UCSD-AML1 (cell line): ENCODE data around the gene TIGAR.

ENCODE experiments used
- DNase-seq: peaks from one replicate; lab custom pipeline; 2025; ENCODE audit not compliant: unreplicated experiment; lab: John Stamatoyannopoulos, UW

Gene TIGAR

DNA sequence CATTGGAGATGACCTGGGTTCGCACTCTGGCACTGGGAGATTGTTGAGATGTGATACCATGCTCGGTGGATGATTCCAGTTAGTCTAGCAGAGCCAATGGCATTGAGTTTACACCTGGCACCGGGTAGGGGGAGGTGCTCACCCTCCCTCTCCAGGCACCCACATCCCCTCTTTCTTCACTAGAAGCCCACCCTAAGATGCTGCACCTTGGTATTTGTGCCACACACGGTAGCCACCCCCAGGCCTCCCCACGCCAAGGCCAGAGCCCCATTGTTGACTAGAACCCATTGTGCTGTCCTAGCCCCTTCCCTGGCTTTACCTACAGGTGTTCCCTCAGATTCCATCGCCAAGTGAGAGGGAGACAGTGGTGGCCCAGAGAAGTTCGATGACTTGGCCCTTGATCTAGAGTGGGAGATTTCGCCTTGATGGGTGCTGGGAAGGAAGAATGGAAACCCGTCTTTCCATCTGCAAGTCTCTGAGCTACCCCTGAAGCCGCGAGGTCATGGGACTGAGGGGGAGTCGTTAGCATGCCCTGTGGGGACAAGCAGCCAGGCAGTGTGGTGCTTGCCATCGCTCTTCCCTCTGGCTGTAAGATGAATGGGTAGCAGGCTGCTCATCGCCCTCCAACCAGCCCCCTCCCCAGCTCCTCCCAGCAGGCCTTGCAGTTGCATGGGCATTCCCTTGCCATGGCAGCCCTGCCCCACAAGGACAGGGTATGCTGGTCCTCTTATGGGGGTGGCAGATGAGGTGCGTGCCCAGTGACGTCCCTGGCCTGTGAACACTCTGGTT lies 38.7 kb upstream of the TIGAR start:
- DNase-seq = no peak

DNA sequence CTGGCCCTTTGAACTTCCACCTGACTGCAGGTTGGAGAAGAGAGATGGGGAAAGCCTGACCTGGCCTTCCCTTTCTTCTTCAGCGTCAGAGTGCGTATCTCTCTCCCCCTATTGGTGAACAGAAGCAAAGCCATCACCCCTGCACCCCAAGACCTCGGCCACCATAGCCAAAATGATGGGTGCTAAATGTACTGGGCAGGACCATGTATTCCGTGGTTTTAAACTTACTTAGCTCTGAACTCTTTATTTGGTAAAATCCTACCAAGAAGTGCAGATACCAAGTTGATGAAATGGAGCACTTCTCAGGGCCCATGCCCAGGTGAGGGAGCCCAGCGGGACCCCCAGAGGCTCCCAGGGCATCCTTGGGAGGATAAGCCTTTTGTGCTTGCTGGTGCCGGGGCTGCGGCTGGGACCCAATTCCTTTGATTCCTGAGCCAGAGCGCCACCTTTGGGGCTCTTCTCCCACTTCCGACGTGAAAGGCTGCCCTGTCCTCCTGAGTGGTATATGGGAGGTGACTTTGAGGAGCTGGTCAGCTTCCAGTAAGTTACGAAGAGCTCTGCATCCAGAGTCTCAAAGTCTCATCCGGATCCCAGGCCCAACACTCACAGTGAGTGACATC lies 38.0 kb upstream of the TIGAR start:
- no peak for DNase-seq

DNA sequence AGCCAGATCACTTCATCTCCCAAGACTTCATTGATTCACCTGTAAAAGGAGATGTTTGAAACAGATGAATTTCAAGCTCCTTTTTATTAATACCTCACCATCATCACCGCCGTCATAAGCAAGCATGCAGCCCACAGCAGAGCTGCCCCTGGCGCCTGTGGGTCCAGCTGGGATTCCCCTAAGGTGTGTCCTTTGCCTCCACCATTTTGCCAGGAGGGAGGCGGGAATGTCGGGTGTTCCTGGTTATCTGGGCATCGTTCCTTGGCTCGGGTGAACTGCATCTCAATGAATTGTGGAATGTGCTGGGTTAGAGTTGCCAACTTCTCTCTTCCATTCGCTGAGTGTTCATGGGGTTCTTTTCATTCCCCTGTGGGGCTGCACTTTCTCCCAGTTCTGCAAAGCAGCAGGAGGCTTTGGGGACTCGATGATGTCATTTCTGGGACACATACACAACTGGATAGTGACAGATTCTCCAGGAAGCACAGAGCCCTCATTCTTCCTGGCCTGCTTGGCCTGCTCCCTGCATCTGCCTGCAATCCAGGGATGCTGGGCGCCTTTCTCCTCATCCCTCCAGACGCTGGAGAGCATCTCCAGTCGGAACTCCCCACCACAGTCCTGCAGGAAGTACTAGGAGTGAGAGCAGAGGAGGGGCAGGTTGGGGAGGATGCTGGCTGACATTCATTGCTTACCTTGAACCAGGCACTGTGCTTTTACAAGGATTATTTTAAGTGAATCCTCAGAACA lies 37.3 kb upstream of the TIGAR start:
- no peak for DNase-seq

- DNase-seq = no peak
Measured at GRCh38 chr12:4284306-4284705, 36.7 kb upstream of the TIGAR start.

DNA sequence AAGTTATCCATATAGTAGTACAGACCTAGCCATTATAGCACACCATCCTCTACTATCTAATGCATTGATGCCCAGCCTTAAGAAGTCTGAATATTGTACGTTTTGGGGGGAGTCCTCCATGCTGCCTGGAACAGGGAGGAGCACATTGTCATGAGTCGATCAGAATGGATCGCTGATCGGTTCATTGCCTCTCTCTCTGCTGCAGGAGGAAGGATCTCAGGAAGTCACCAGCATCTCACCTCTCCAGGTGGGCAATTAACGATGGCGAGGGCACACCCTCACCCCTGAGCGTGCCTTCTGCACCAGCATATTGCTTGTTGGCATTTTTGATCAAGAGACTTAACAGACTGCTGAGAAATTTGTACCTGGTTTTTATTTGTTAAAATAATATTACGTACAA lies 35.9 kb upstream of the TIGAR start:
- no peak for DNase-seq

DNA sequence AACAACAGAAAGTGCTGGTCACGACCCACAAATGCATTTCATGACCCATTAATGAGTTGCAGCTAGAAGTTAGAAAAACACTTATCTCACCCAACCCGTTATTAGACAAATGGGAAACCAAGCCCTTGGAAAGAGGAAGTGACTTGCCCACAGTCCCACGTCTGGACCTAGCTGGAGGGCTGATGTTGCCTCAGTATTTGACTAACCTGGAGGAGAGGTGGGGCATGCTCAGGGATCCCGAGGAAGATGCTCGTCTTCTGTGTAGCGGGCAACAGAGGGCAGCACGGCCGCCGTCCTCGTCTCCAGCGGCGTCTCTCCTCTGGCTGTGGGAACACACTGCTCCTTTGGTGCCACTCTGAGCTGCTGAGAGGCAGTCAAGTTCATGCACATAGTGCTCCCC lies 34.8 kb upstream of the TIGAR start:
- DNase-seq = peak; percentile 46

DNA sequence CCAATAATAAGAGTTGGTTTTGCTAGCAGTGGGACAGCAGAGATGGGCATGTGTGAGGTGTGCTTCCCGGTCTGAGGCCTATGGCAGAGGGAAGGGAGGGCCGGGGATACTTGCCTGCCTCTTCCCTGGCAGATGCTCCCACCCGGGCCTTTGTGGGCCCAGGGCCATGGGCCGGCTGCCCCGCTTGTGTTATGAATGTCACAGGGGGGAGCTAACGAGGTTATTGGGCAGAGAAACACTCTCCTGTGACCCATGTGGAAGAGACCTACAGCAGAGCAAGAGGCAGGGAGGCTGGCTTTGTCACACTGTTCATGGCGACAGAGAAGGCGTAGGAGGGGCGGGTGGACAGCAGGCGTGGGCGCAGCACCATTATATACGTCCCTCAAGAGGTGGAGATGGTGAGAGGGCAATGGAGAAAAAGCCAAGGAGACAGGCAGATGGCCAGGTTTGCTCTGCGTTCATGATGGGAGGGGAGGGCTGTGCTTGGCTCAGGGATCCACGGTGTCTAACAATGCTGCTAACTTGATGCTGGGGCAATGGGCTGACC lies 34.2 kb upstream of the TIGAR start:
- no peak for DNase-seq

- DNase-seq = no peak
Measured at GRCh38 chr12:4287325-4288211, 33.4 kb upstream of the TIGAR start.

GRCh38 chr12:4288296-4289131 lies 32.5 kb upstream of the TIGAR start:
- DNase-seq = peak; percentile 38

- peak; percentile 63 for DNase-seq
Measured at GRCh38 chr12:4289231-4289878, 31.7 kb upstream of the TIGAR start.

- no peak for DNase-seq
Measured at GRCh38 chr12:4289998-4290790, 30.8 kb upstream of the TIGAR start.

GRCh38 chr12:4292341-4293073 lies 28.5 kb upstream of the TIGAR start:
- no peak for DNase-seq

DNA sequence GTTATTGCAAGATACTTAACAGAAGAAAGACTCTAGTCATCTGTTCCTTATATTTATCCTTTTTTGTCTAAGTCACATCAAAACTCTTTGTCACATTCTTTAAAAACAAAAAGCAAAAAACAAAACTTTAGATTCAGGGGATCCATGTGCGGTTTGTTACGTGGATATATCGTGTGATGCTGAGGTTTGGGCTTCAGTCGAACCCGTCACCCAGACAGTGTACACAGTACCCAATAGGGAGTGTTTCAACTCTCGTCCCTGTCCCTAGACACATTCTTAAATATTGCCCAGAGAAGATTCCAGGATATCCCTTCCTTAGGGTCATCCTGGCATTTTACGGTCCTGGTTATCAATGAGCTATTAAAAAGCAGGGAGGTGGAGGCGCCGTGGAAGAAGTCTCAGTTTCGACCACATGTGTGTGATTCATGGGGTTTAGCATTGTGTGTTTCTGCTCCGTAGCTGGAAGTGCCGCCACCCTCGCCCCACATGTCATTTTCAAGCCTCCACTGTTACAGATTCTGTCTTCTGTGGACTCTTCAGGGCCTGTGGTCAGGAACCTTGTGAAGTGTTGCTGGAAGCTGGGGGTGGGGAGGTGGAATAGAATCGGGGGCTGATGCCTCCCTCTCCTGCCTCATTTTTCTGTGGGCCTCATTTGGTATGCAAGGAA lies 27.6 kb upstream of the TIGAR start:
- DNase-seq = no peak

DNA sequence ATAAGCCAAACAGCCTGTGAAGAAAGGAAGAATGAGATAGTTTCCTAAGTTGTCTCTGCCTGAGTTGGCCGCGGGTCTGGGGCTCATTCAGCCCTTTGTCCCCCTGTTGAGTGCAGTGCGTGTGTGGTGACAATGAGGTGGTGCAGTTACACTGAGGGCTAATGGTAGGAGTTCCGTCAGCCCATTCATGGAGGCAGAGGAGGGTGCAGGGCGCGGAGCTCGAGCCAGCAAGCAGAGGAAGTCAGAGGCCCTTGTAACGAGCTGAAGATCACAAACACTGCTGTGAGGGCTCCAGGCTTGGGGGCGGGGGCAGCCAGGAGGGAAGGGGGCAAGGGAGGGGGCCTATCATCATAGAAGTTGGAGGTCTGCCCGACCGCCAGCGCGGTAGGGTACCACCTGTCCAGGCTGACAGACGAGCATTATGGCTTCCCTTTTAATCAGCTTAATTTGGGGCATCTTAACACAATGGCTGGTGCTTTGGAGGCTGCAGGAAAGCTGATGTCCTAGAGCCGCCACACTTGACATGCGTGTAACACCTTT lies 27.0 kb upstream of the TIGAR start:
- no peak for DNase-seq

DNA sequence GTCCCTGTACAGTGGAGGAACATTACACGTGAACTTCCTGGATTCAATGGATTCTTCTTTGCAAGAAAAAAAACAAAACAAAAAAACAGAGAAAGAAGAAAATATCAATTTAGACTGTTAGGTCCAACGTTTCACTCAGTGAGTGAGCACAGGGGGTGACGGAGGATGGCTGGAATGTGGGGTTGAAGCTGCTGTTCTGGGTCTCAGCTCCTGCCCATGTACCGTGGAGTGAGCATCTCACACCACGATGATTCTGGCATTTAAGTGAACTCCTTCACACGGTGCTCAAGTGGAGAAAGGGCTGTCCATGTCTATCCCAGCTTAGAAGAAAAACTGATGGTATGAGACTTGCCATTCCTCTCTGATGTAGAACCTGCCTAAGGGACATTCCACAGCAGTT lies 24.3 kb upstream of the TIGAR start:
- no peak for DNase-seq

DNA sequence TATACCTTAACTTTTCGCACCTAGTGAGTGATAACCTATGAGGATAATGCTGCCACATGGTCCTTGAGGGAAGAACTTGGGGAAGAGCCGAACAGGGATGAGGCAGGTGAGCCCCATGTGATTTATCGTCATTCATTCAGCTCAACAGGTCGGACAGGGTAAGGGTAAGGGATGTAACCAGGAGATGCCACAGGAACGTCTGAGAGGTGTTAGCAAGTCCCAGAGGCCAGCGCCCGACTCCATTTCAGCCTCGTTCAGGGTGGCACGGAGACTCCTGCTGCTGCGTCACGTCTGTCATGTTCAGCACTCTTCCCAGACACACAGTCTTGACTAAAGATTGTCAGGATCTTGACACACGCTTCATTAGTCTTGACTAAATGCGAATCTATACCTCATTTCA lies 23.4 kb upstream of the TIGAR start:
- DNase-seq = no peak

GRCh38 chr12:4300883-4301282 lies 20.1 kb upstream of the TIGAR start:
- DNase-seq = no peak
